Anterior cingulate cortex (tissue), 58 donors: Measurements from ENCODE around the gene IL25.
"Not testable (repeated sequence)": the region's sequence is repeated elsewhere in the genome, so short reads cannot be mapped to it uniquely, and the experiment has no call there.

Source experiments
- DNase-seq, 58 donors: peaks; one replicate each; lab custom pipeline; 2025; lab: John Stamatoyannopoulos, UW

IL25 gene

GRCh38 chr14:23386266-23386657 lies 13.7 kb downstream of the IL25 start:
- DNase-seq: not testable (repeated sequence)

DNA sequence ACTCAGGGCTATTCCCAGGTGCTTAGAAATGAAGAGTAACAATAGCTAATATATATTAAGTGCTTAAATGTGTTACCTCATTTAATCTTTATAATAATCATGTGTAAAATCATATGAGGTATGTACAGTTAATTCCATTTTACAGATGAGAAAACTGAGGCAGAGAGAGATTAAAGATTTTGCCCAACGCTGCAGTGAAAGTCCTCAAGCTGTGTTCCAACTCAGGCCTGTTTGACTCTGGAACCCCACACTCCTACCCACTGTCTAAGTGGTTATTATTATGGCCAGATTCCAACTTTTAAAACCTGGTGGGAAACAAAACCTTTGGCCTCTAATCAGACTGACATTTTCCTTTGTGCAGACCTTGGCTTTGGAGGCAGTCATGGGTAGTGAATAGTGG lies 14.4 kb downstream of the IL25 start:
- DNase-seq: no peak

GRCh38 chr14:23387916-23388882 lies 15.6 kb downstream of the IL25 start:
- DNase-seq: no peak

- DNase-seq: no peak
These were observed 16.4 kb downstream of the IL25 start for GRCh38 chr14:23388996-23389395.

- no peak for DNase-seq
These were observed 16.8 kb downstream of the IL25 start for GRCh38 chr14:23389396-23389795.

DNA sequence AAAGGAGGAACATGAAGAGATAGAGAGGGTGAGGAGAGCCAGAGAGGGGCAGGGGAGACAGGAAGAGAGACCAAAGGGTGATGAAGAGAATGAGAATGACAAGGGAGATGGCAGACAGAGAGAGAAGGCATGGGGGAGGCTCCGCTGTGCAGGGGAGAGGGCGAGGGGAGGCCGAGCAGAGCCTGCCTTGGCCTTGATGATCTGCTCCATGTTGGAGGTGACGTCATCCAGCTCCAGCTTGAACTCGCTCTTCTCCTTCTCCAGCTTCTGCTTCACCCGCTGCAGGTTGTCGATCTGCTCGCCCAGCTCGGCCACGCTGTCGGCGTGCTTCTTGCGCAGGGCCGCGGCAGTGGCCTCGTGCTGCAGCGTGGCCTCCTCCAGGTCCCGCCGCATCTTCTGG lies 17.3 kb downstream of the IL25 start:
- DNase-seq: not testable (repeated sequence)

DNA sequence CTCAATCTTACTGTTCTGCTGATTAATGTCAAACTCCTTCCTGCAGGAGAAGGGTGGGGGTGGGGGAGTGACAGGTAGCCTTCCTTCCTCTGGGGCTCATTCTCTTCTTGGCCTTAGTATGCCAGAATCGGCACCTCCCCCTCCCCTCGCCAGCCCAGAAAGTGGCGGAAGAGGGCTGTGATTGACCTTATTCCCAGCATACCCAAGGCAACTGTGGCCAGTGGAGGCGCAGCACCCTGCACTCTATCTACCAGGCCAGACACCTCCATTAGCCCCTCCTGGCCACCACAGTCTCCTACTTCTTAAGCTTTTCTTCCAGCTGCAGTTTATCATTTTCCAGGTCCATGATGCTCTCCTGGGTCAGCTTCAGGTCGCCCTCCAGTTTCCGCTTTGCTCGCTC lies 20.0 kb downstream of the IL25 start:
- no peak for DNase-seq

- no peak for DNase-seq
These were observed 23.5 kb downstream of the IL25 start for GRCh38 chr14:23396126-23396525.

- DNase-seq: no peak
These were observed 24.3 kb downstream of the IL25 start for GRCh38 chr14:23396781-23397407.

DNA sequence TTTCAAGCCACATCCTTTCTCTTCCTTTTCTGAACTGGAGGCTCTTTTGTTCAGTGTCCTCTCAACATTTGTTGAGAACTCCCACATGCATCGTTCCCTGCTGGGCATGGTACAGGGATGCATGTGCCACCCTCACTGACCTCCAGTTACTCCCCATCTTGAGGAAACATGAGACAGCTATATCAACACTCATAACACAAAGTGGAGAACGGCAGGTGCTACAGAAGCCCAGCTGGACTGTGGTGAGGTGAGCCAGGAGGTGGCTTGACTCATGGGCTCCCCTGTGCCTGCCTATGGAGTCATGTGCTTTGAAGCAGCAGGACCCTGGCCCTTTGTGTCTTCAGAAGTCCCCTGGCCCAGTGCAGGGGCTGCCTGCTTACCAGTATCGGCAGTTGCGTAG lies 25.7 kb downstream of the IL25 start:
- no peak for DNase-seq

- no peak for DNase-seq
These were observed 26.5 kb downstream of the IL25 start for GRCh38 chr14:23399136-23399535.

GRCh38 chr14:23399591-23399990 lies 27.0 kb downstream of the IL25 start:
- no peak for DNase-seq

DNA sequence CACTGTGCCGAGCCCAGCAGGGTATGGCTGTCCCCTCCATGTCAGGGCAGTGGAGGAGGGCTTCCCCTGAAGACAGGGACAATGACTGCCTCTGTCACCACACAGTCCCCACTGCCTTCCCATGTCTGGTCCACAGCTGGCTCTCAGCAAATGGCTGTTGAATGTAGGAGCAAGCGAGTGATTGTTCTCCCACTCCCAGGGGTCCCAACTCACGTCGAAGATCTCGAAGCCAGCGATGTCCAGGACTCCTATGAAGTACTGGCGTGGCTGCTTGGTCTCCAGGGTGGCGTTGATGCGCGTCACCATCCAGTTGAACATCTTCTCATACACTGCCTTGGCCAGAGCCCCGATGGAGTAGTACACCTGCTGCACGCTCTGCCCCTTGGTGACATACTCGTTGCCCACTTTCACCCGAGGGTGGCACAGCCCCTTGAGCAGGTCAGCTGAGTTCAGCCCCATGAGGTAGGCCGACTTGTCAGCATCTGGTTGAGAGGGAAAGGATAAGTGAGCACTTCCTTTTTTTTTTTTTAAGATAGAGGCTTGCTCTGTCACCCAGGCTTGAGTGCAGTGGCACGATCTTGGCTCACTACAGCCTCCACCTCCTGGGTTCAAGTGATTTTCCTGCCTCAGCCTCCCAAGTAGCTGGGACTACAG lies 28.0 kb downstream of the IL25 start:
- DNase-seq: not testable (repeated sequence)

DNA sequence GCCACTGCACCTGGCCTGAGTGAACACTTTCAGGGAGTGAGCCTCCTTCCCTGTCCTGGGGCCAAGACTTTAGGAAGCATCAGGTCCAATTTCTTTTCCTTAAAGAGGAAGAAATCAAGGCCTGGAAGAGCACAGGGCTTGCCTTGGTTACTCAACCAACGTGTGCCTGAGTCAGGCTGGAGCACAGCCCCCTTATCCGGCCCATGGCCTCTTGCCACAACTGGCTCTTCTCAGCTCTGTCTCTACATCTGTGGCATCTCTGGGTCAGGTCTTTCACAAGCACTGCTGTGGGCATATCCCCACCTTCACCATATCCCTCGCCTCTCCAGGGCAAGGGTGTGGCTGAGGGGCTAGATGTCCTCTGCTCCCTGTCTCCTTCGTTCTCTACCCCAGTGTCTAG lies 28.7 kb downstream of the IL25 start:
- no peak for DNase-seq

DNA sequence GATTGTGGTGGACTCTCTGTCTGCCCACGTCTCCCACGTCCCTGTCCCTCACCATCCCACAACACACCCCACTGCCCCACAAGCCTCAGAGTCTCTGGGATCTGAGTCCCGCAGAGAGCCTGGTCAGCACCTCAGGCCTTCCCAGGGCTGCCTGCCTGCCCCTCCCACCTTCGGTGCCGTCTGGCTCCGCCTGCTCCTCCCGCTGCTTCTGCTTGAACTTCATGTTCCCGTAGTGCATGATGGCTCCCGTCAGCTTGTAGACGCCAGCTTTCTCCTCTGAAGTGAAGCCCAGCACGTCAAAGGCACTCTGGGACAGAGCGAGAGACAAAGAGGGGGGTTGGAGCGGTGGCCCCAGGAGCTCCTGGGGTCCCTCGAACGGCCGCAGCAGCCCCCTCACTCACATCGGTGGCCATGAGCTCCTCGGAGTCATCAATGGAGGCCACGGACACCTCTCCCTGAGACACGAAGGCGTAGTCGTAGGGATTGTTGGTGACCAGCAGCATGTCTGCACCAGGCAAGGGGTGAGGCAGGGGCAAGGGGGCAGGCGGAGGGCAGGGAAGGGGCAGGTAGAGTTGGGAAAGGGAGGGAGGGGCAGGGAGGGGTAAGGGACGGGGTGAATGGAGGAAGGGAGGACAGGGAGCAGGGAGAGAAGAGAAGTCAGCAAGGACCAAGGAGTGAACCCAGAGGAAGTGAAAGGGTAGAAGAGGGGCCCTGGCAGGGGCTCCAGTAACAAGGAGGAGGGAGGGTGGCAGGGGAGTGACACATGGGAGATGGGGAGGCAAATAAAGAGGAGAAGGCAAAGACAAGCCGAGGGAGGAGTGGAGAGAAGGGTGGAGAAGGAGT lies 29.9 kb downstream of the IL25 start:
- no peak for DNase-seq

DNA sequence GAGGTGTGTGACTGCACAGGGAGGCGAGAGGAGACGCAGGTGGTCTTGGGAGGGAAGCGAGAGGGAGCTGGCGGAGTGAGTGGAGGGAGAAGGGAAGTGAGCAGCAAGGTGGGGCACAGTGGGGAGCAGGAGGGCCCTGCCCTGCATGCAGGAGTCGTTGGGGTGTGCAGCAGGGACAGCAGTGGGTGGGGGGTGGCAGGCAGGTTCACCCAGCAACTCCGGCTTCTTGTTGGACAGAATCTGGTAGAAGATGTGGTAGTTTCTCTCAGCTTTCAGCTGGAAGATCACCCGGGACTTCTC lies 30.5 kb downstream of the IL25 start:
- no peak for DNase-seq

GRCh38 chr14:23403908-23404307 lies 31.3 kb downstream of the IL25 start:
- DNase-seq: no peak

GRCh38 chr14:23404331-23404900 lies 31.8 kb downstream of the IL25 start:
- no peak for DNase-seq

GRCh38 chr14:23405096-23405495 lies 32.5 kb downstream of the IL25 start:
- no peak for DNase-seq

DNA sequence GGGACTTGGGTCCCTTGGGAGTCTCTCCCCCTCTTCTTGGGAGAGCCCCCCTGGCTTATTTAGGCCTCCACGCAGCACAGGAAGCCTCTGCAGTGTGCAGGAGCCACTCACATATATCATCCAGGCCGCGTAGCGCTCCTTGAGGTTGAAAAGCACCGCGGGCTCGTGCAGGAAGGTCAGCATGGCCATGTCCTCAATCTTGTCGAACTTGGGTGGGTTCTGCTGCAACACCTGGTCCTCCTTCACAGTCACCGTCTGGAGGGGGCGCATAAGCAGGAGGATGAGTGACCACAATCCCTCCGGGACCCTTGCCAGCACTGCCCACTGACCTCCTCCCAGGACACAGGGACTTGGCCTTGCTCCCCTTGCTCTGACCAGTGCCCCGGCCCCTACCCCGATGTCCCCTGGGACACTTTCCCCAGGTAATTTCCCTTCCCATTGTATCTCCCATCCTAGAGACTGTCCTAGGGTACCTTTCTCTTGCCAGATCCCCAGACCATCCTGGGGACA lies 33.0 kb downstream of the IL25 start:
- DNase-seq: no peak
